ENCODE results near the gene PCDHGA5.
"Not testable (repeated sequence)": the region's sequence is repeated elsewhere in the genome, so short reads cannot be mapped to it uniquely, and the experiment has no call there.

PCDHGA5 gene

GRCh38 chr5:141407790-141408505, 44.0 kb downstream of the PCDHGA5 start, which contains the start of gene PCDHGB6:
Gene PCDHGB6 (plus strand): TSS chr5:141408021. CDS start chr5:141408203, 182 bp downstream.
- in situ Hi-C loops (cut with MboI; ENCODE audit: low sequenced_read_pairs); H3K4me3 ChIP-seq; H3K27me3 ChIP-seq (ENCODE audit: low read depth); H3K4me1 ChIP-seq; H3K36me3 ChIP-seq (replicated peaks); H3K9me3 ChIP-seq: not testable (repeated sequence)
- DNase-seq (ENCODE audit: low spot score in 2 of 2), result peak in 1 of 2 experiments; percentile 7

DNA sequence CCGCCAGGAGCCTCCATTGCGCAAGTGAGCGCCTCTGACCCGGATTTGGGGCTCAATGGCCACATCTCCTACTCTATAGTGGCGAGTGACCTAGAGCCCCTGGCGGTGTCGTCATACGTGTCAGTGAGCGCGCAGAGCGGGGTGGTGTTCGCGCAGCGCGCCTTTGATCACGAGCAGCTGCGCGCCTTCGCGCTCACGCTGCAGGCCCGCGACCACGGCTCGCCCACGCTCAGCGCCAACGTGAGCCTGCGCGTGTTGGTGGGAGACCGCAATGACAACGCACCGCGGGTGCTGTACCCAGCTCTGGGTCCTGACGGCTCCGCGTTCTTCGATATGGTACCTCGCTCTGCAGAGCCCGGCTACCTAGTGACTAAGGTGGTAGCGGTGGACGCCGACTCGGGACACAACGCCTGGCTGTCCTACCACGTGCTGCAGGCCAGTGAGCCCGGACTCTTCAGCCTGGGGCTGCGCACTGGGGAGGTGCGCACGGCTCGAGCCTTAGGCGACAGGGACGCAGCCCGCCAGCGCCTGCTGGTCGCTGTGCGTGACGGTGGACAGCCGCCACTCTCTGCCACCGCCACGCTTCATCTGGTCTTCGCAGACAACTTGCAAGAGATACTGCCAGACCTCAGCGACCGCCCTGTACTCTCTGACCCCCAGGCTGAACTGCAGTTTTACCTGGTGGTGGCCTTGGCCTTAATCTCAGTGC, 45.8 kb downstream of the PCDHGA5 start:
- no peak for DNase-seq (ENCODE audit: low spot score in 2 of 2)
- in situ Hi-C loops (cut with MboI; ENCODE audit: low sequenced_read_pairs), result loop anchor here (5.0 to 10.0 kb wide), 2 partner anchors 115 to 153 kb away; no protein-coding TSS in a partner anchor
- H3K27me3 ChIP-seq (ENCODE audit: low read depth), result no peaks in the 10 kb centered on the region
- H3K36me3 ChIP-seq (replicated peaks), result no peaks in the 10 kb centered on the region
- H3K4me1 ChIP-seq, result no peaks in the 10 kb centered on the region; the same call in 1 of the 2 replicates
- 0 out of 2 replicates have a peak, but pooled peaks cover 2% of the 10 kb centered on the region for H3K9me3 ChIP-seq
- no peak overlapping the region for H3K4me3 ChIP-seq

DNA sequence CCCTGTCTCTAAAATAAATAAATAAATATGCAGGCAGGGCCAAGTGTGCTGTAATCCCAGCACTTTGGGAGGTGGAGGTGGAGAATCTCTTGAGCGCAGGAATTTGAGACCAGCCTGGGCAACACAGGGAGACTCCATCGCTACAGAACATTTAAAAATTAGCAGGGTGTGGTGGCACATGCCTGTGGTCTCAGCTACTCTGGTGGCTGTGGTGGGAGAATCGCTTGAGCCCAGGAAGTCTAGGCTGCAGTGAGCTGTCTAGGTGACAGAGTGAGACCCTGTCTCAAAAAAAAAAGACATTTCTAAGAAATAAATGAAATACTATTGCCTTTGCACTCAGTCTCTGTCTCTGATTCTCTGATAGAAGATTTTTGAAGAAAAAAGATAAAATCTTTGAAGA, 47.6 kb downstream of the PCDHGA5 start:
- no peaks in the 10 kb centered on the region for H3K27me3 ChIP-seq (ENCODE audit: low read depth)
- in situ Hi-C loops (cut with MboI; ENCODE audit: low sequenced_read_pairs), result loop anchor here (5.0 to 10.0 kb wide), 2 partner anchors 113 to 151 kb away; no protein-coding TSS in a partner anchor
- H3K4me3 ChIP-seq, result no peak overlapping the region

DNA sequence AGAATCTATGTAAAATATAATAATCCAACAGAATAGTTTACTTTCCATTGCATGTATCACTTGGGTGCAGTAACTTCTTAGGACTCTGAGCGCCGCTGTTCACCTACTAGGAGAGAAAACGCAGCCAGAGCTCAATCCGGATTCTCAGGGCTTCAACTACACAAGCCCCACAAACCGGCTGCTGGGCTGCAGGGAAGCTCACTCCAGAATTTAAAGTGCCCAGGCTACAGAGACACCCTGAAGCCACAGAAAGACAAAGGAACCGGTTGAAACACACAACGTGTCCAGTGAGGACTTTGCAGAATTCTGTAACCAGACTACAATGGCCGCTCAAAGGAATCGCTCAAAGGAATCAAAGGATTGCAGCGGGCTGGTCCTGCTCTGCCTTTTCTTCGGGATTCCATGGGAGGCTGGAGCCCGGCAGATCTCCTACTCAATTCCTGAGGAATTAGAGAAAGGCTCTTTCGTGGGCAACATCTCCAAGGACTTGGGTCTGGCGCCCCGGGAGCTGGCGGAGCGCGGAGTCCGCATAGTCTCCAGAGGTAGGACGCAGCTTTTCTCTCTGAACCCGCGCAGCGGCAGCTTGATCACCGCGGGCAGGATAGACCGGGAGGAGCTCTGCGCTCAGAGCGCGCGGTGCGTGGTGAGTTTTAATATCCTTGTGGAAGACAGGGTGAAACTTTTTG, 49.0 kb downstream of the PCDHGA5 start, which contains the start of gene PCDHGA10:
Gene PCDHGA10 (plus strand): TSS at position 134 of the 686 bp plus-strand sequence. CDS start 189 bp downstream, at position 323.
- no peaks in the 10 kb centered on the region for H3K36me3 ChIP-seq (replicated peaks)
- no peaks in the 10 kb centered on the region; the same call in 1 of the 2 replicates for H3K4me1 ChIP-seq
- in situ Hi-C loops (cut with MboI; ENCODE audit: low sequenced_read_pairs), result loop anchor here (5.0 to 10.0 kb wide), 2 partner anchors 112 to 149 kb away; no protein-coding TSS in a partner anchor
- peaks cover 5% of the 10 kb centered on the region; the same call in 1 of the 2 replicates for H3K9me3 ChIP-seq
- DNase-seq (ENCODE audit: low spot score in 2 of 2), result peak; percentile 66 to 85
- H3K4me3 ChIP-seq, result peak within 1 kb of the TSS; percentile 57
- no peaks in the 10 kb centered on the region for H3K27me3 ChIP-seq (ENCODE audit: low read depth)

More for the DNA sequence above, 47.6 kb downstream of the PCDHGA5 start:
- H3K9me3 ChIP-seq, result peaks cover 5% of the 10 kb centered on the region; the same call in 1 of the 2 replicates
- H3K4me1 ChIP-seq, result no peaks in the 10 kb centered on the region; the same call in 1 of the 2 replicates
- DNase-seq (ENCODE audit: low spot score in 2 of 2), result no peak
- no peaks in the 10 kb centered on the region for H3K36me3 ChIP-seq (replicated peaks)

DNA sequence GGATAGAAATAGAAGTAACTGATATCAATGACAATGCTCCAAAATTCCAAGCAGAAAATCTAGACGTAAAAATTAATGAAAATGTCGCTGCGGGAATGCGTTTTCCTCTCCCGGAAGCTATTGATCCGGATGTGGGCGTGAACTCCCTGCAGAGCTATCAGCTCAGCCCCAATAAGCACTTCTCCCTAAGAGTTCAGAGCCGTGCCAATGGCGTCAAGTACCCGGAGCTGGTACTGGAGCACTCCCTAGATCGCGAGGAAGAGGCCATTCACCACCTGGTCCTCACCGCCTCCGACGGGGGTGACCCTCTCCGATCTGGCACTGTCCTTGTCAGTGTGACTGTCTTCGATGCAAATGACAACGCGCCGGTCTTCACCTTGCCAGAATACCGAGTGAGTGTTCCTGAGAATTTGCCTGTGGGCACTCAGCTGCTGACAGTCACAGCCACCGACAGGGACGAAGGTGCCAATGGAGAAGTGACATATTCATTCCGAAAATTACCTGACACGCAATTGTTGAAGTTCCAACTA, 49.6 kb downstream of the PCDHGA5 start:
- Histone ChIP-seq H3K4me3 (peak overlapping the region; percentile 57), H3K4me1 (no peaks in the 10 kb centered on the region; the same call in 1 of the 2 replicates), H3K9me3 (peaks cover 5% of the 10 kb centered on the region; the same call in 1 of the 2 replicates), H3K36me3 (replicated peaks) (no peaks in the 10 kb centered on the region), H3K27me3 (ENCODE audit: low read depth) (no peaks in the 10 kb centered on the region)
- peak in 1 of 2 experiments; percentile 4 for DNase-seq (ENCODE audit: low spot score in 2 of 2)
- in situ Hi-C loops (cut with MboI; ENCODE audit: low sequenced_read_pairs), result loop anchor here (5.0 to 10.0 kb wide), 2 partner anchors 111 to 149 kb away; no protein-coding TSS in a partner anchor

DNA sequence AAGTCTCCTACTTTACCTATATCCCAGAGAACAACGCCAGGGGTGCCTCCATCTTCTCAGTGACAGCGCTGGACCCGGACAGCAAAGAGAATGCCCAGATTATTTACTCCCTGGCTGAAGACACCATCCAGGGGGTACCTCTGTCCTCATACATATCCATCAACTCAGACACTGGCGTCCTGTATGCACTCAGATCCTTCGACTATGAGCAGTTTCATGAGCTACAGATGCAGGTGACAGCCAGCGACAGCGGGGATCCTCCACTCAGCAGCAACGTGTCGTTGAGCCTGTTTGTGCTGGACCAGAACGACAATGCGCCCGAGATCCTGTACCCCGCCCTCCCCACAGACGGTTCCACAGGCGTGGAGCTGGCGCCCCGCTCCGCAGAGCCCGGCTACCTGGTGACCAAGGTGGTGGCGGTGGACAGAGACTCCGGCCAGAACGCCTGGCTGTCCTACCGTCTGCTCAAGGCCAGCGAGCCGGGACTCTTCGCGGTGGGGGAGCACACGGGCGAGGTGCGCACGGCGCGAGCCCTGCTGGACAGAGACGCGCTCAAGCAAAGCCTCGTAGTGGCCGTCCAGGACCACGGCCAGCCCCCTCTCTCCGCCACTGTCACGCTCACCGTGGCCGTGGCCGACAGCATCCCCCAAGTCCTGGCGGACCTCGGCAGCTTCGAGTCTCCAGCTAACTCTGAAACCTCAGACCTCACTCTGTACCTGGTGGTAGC, 50.7 kb downstream of the PCDHGA5 start:
- in situ Hi-C loops (cut with MboI; ENCODE audit: low sequenced_read_pairs), result loop anchor here (5.0 to 10.0 kb wide), 2 partner anchors 110 to 148 kb away; no protein-coding TSS in a partner anchor
- H3K4me3 ChIP-seq, result not testable (repeated sequence)

GRCh38 chr5:141415275-141415618, 51.3 kb downstream of the PCDHGA5 start:
- in situ Hi-C loops (cut with MboI; ENCODE audit: low sequenced_read_pairs), result loop anchor here (10.0 kb wide), 1 partner anchor 110 kb away; no protein-coding TSS in a partner anchor
- H3K4me1 ChIP-seq, result not testable (repeated sequence)

More for the DNA sequence above, 50.7 kb downstream of the PCDHGA5 start:
- not testable (repeated sequence) for DNase-seq (ENCODE audit: low spot score in 2 of 2); H3K4me1 ChIP-seq; H3K27me3 ChIP-seq (ENCODE audit: low read depth); H3K9me3 ChIP-seq; H3K36me3 ChIP-seq (replicated peaks)

More at GRCh38 chr5:141415275-141415618, 51.3 kb downstream of the PCDHGA5 start:
- H3K4me3 ChIP-seq; H3K9me3 ChIP-seq; DNase-seq (ENCODE audit: low spot score in 2 of 2); H3K27me3 ChIP-seq (ENCODE audit: low read depth); H3K36me3 ChIP-seq (replicated peaks): not testable (repeated sequence)

Measured in HAP-1 (cell line).